Breast epithelium (tissue), 3 donors: ENCODE measurements around the gene CAPN9.

ENCODE experiments used
- POLR2A ChIP-seq: fragments of 450-650 bp; IDR thresholded peaks from one replicate; pipeline ENCODE4 v1.6.1; 2016; ENCODE audit warnings: antibody characterized with exemption, mild to moderate bottlenecking, moderate library complexity
- POLR2AphosphoS5 ChIP-seq, 3 donors: sonication (generic); formaldehyde crosslinking; IDR thresholded peaks; one replicate each; pipeline ENCODE4 v1.6.1; 2017; ENCODE audit warnings: antibody characterized with exemption in 3 of 3
- TF ChIP-seq, protein P1 (sequence below), 3 donors: fragments of 450-650 bp; IDR thresholded peaks; one replicate each; pipeline ENCODE4 v1.5.1; 2016 to 2017; ENCODE audit warnings: antibody characterized with exemption in 3 of 3, mild to moderate bottlenecking in 3 of 3, moderate library complexity in 3 of 3

DNA sequence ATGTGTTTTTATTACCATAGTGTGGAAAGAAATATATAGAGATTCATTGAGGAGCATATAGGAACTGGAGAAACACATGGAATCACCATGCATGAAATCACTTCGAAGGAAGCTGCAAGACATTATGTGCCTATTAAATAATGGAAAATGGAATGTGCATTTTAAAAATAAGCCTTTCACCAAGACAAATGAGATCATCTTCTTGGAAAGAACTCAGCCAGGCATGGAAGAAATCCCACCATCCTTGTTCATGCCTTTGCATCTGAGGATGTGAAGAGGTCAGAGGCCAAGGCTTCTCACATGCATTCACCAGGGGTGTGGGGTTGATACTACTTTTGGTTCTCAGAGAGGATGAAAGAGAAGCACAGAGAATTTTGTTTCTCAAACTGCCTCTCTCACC, 71.2 kb downstream of the CAPN9 start:
- TF ChIP-seq, protein P1, sequence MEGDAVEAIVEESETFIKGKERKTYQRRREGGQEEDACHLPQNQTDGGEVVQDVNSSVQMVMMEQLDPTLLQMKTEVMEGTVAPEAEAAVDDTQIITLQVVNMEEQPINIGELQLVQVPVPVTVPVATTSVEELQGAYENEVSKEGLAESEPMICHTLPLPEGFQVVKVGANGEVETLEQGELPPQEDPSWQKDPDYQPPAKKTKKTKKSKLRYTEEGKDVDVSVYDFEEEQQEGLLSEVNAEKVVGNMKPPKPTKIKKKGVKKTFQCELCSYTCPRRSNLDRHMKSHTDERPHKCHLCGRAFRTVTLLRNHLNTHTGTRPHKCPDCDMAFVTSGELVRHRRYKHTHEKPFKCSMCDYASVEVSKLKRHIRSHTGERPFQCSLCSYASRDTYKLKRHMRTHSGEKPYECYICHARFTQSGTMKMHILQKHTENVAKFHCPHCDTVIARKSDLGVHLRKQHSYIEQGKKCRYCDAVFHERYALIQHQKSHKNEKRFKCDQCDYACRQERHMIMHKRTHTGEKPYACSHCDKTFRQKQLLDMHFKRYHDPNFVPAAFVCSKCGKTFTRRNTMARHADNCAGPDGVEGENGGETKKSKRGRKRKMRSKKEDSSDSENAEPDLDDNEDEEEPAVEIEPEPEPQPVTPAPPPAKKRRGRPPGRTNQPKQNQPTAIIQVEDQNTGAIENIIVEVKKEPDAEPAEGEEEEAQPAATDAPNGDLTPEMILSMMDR (IDR thresholded peaks at IDR 0.05), result no peak
- TF ChIP-seq POLR2AphosphoS5 (IDR thresholded peaks at IDR 0.05) (no peak), POLR2A (no peak)
